Adrenal gland (tissue), 12 donors: ENCODE results near the gene JPH2. TPM values are rescaled to one million over a fixed set of nuclear protein-coding genes. Genes with fewer than 3 reads are reported as not detected.

Experiments used
- DNase-seq, 7 donors: peaks; one replicate each; pipeline ENCODE4 v3.0.0-alpha.2; 2019 to 2020
- H3K27ac ChIP-seq, 5 donors: fragments of 200-600 bp; sonication (generic) in 4 of 5; 1 replicate in 3 of 5; 2 replicates in 2 of 5; pipeline versions ENCODE4 v1.5.1 to v1.8.0; 2016 to 2020; ENCODE audit warnings: mild to moderate bottlenecking in 1 of 5
- H3K27me3 ChIP-seq: fragments of 200-600 bp; 2 replicates; pipeline ENCODE4 v1.8.0; 2021
- H3K36me3 ChIP-seq, 2 donors: fragments of 200-600 bp; replicated peaks in 1 of 2; 1 replicate in 1 of 2; 2 replicates in 1 of 2; pipeline versions ENCODE4 v1.5.1 to v1.8.0; 2018 to 2022
- H3K4me1 ChIP-seq, 2 donors: fragments of 200-600 bp; replicated peaks in 1 of 2; 1 replicate in 1 of 2; 2 replicates in 1 of 2; pipeline versions ENCODE4 v1.5.1 to v1.8.0; 2018 to 2021
- H3K4me3 ChIP-seq, 4 donors: fragments of 200-600 bp; sonication (generic) in 3 of 4; one replicate each; pipeline ENCODE4 v1.5.1; 2016 to 2018
- H3K9me3 ChIP-seq, 3 donors: fragments of 200-600 bp; sonication (generic) in 1 of 3; replicated peaks in 1 of 3; 1 replicate in 2 of 3; 2 replicates in 1 of 3; pipeline versions ENCODE4 v1.5.1 to v1.8.0; 2016 to 2021
- POLR2A ChIP-seq, 2 donors: fragments of 450-650 bp; IDR thresholded peaks; one replicate each; pipeline ENCODE4 v1.6.1; 2017; ENCODE audit warnings: antibody characterized with exemption in 2 of 2, mild to moderate bottlenecking in 2 of 2, moderate library complexity in 1 of 2
- WGBS, 4 donors: extraction: QIAGEN DNeasy Blood & Tissue Kit in 2 of 4; methylation state at CpG; one replicate each; pipeline versions ENCODE4 v1.1.5 to v1.1.7; 2013 to 2017; 5-methylcytosine and 5-hydroxymethylcytosine counted together
- intact Hi-C, 2 donors: fragments of 100-400 bp; cut with DNase I; formaldehyde crosslinking; loops; one replicate each; pipeline versions ENCODE4 v1.14.1 to v1.15.0; 2022 to 2023
- polyA plus RNA-seq, 3 donors: library from polyadenylated mRNA; stranded (reverse); fragments of 200-250 nt in 2 of 3; fragments of 350-450 nt in 1 of 3; fragmentation: Illumina TruSeq in 1 of 3; extraction: RNeasy Lipid Tissue Mini Kit (QIAGEN cat#74804) in 1 of 3; gene quantifications; one replicate each; pipeline ENCODE4 v1.2.3, GENCODE V29; 2013 to 2014
- total RNA-seq, 9 donors: library from RNA; depleted of rRNA in 4 of 9; stranded (reverse); fragments of >200 nt in 4 of 9; fragments of 120-200 nt in 1 of 9; fragmentation: NEBNext Ultra II Directional in 1 of 9; extraction: Animal tissue kit (Norgen Biotek cat#: 25700) in 1 of 9; gene quantifications; one replicate each; pipeline versions ENCODE4 v1.1.0 to v1.2.4, GENCODE V29; 2013 to 2023
- TF ChIP-seq, protein P1 (sequence below), 6 experiments: fragments of 450-650 bp in 4 of 6; fragments of 200-600 bp in 2 of 6; sonication (generic) in 1 of 6; IDR thresholded peaks; 1 replicate in 5 of 6; 2 replicates in 1 of 6; pipeline versions ENCODE4 v1.5.1 to v1.8.0; 2016 to 2021; ENCODE audit warnings: antibody characterized with exemption in 6 of 6, mild to moderate bottlenecking in 2 of 6, moderate library complexity in 1 of 6
- donor health status: healthy with polysubstance abuse.
- donor health status: Bipolar disorder and iron deficiency.
- donor health status: DM: yes; HTN: yes; CAD: no.
- donor health status: DM: no; HTN: no; CAD: no.
- donor health status: DM: no; HTN: no; CAD: no.
- donor health status: DM: yes; HTN: yes; CAD: no.

The JPH2 gene
- total and polyA plus RNA-seq, 12 donors = 0.59 to 13.0 (median 3.4) TPM

DNA sequence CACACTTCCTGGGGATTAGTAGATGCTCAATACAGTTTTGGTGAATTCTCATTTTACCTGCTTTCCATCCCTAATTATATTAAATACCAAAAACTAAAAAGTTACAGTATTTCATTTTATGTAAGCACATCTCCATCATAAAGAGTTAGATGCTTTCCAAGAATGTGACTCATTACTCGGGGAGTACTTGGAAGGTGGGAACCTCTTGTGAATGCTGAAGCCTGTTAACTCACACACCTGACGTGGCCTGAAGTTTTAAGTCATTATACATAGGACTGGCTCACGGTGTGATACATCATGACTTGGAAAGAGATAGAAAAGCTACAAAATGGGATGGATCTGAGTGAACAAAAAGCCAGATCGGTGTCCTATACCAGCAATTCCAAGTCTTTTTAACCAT is 25.8 kb upstream of the JPH2 start:
- no peaks in the 10 kb centered on the region for H3K27me3 ChIP-seq
- 76 to 81% (median 78%) methylated on average over 4 of the region's 4 CpGs for WGBS, 4 donors
- no peak for TF ChIP-seq POLR2A (IDR thresholded peaks at IDR 0.05)
- TF ChIP-seq, protein P1, sequence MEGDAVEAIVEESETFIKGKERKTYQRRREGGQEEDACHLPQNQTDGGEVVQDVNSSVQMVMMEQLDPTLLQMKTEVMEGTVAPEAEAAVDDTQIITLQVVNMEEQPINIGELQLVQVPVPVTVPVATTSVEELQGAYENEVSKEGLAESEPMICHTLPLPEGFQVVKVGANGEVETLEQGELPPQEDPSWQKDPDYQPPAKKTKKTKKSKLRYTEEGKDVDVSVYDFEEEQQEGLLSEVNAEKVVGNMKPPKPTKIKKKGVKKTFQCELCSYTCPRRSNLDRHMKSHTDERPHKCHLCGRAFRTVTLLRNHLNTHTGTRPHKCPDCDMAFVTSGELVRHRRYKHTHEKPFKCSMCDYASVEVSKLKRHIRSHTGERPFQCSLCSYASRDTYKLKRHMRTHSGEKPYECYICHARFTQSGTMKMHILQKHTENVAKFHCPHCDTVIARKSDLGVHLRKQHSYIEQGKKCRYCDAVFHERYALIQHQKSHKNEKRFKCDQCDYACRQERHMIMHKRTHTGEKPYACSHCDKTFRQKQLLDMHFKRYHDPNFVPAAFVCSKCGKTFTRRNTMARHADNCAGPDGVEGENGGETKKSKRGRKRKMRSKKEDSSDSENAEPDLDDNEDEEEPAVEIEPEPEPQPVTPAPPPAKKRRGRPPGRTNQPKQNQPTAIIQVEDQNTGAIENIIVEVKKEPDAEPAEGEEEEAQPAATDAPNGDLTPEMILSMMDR (IDR thresholded peaks at IDR 0.05) = no peak
- intact Hi-C loops = no loop called here
- DNase-seq = no peak
- no peaks in the 10 kb centered on the region for H3K9me3 ChIP-seq
- no peak overlapping the region for H3K27ac ChIP-seq
- no peaks in the 10 kb centered on the region for H3K36me3 ChIP-seq
- H3K4me1 ChIP-seq = peaks cover 23 to 25% of the 10 kb centered on the region in 2 donors
- H3K4me3 ChIP-seq = no peak overlapping the region

DNA sequence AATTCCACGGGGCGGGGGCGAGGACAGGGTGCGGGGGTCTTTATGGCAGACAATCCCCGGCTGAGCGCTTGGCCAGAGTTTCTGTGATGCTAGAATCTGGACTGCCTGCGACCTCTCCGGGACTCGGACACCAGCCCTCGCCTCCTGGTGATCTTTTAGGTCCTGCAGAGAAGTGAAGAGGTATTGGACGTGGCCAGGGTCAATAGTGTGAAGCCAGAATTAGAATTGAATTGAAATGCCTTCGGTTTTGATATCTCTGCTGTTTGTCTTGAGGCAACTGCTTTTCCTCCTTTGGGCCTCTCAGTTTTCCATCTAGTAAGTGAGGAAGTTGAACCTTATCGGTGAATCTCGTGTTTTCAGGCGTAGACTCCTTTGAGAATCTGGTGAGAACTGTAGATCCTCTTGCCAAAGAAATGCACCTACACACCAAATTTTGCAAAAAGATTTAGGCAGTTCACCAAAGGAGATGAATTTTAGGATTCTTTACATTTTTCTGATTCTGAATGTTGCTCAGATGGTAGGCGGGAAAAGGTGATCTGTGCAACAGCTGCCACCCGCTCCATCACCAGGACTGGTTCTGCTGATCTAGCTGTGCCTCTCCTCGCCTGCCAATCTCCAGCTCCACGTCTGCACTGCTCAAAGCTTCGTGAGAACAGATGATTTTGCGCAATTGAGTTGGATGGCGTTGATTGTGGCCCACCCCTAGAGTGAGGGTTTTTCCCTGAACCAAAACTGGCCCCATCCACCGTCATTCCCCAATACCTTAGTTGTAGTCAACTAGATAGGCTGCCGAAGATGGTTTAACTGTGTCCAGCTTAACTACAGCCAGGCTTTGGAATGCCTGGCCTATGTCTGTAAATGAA is 24.4 kb upstream of the JPH2 start:
- Histone ChIP-seq H3K27me3 (no peaks in the 10 kb centered on the region), H3K4me3 (peak overlapping the region in 3 of 4 donors; percentile 43 to 68 (median 62)), H3K9me3 (no peaks in the 10 kb centered on the region), H3K27ac (peak overlapping the region; percentile 64 to 98 (median 96)), H3K4me1 (peaks cover 28 to 36% of the 10 kb centered on the region in 2 donors), H3K36me3 (peaks cover 0 to 3% of the 10 kb centered on the region in 2 donors)
- intact Hi-C loops = no loop called here
- peak in 3 of 7 donors; percentile 22 to 62 (median 23) for DNase-seq
- no peak for TF ChIP-seq POLR2A (IDR thresholded peaks at IDR 0.05)
- TF ChIP-seq, protein P1 (IDR thresholded peaks at IDR 0.05) = no peak
- 13 to 27% (median 20%) methylated on average over 16 to 24 of the region's 24 CpGs for WGBS, 4 donors

DNA sequence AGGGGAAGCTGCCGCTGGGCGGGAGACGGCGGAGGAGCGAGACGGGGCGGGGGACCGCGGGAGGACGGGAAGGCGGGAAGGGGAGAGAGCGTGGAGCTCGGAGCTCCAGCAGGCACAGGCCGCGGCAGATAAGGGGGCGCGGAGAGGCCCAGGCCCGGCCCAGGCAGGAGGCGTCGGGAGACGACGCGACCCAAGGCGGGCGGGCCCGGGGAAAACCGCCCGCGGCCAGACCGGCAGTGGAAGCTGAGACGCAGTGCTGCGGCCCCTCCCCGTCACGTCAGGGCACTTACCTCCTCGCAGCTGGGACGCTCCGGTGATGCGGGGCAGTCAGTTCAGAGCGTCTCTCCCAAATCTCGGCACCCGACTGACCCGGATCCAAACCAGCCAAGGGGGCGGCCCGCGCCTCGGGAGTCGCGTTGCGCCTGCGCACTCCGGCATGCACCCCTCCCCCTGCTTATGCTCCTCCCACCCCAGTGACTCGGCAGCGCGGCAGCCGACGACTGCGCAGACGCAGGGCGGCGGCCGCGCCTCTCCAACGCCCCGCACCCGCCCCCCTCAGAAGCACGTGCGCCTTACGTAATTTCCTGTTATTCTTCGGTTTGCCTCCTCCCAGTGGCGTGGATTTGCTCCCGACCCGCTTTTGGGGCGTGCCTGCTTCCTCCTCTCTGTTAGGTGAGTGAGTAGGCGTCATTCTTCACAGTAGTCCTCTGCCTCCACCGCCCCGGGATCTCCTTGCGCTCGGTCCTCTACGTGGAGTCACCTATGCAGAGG is 23.6 kb upstream of the JPH2 start, which contains the start of gene OSER1:
TSS of gene OSER1 (minus strand) at position 366 of the 771 bp plus-strand sequence. CDS start 3,814 bp downstream, outside the sequence.
- no peaks in the 10 kb centered on the region for H3K27me3 ChIP-seq
- peak within 1 kb of the TSS; percentile 84 to 99 (median 97) for H3K27ac ChIP-seq
- peak; percentile 62 to 96 for TF ChIP-seq POLR2A (IDR thresholded peaks at IDR 0.05)
- TF ChIP-seq, protein P1 (IDR thresholded peaks at IDR 0.05) = no peak
- H3K9me3 ChIP-seq = no peaks in the 10 kb centered on the region
- peak; percentile 98 to 99 (median 98) for DNase-seq
- intact Hi-C loops = no loop called here
- peaks cover 28 to 36% of the 10 kb centered on the region in 2 donors for H3K4me1 ChIP-seq
- H3K4me3 ChIP-seq = peak within 1 kb of the TSS; percentile 68 to 98 (median 93)
- WGBS, 4 donors = 0 to 1% (median 0%) methylated on average over 42 to 79 of the region's 79 CpGs
- H3K36me3 ChIP-seq = peaks cover 0 to 8% of the 10 kb centered on the region in 2 donors
